Measurements from ENCODE around the gene AREG.

GRCh38 chr4:74423104-74423503, 21.8 kb upstream of the AREG start:
- no peak for TF ChIP-seq POLR2A (IDR thresholded peaks at IDR 0.05)
- TF ChIP-seq CTCF (IDR thresholded peaks at IDR 0.05), result no peak
